WI38 (cell line): ENCODE measurements around the gene VWC2.

Source experiments
- H3K4me3 ChIP-seq: 2 replicates; pipeline ENCODE4 v1.5.1; 2011; ENCODE audit warnings: low read depth, mild to moderate bottlenecking, control low read depth, low read length
- CTCF ChIP-seq: IDR thresholded peaks from 2 replicates; pipeline ENCODE4 v1.5.1; 2012; ENCODE audit warnings: low read depth, mild to moderate bottlenecking, control low read depth, low read length

Gene VWC2

GRCh38 chr7:49783446-49783845 is 10.0 kb downstream of the VWC2 start:
- TF ChIP-seq CTCF = no peak
- H3K4me3 ChIP-seq = no peak overlapping the region

GRCh38 chr7:49787980-49788379 is 14.5 kb downstream of the VWC2 start:
- H3K4me3 ChIP-seq = no peak overlapping the region
- no peak for TF ChIP-seq CTCF

GRCh38 chr7:49788455-49789059 is 15.1 kb downstream of the VWC2 start:
- no peak for TF ChIP-seq CTCF
- H3K4me3 ChIP-seq = no peak overlapping the region

- no peak overlapping the region for H3K4me3 ChIP-seq
- TF ChIP-seq CTCF = no peak
Observed at GRCh38 chr7:49789736-49790135, 16.3 kb downstream of the VWC2 start.

- TF ChIP-seq CTCF = no peak
- no peak overlapping the region for H3K4me3 ChIP-seq
Observed at GRCh38 chr7:49790209-49790608, 16.8 kb downstream of the VWC2 start.

GRCh38 chr7:49791088-49791741 is 17.8 kb downstream of the VWC2 start:
- H3K4me3 ChIP-seq = no peak overlapping the region
- no peak for TF ChIP-seq CTCF

GRCh38 chr7:49797987-49798660 is 24.7 kb downstream of the VWC2 start:
- no peak overlapping the region for H3K4me3 ChIP-seq
- TF ChIP-seq CTCF = no peak
